Neuron (in vitro differentiated cells): ENCODE data around the gene CEP128.

ENCODE experiments used
- H2AFZ ChIP-seq: one replicate; pipeline ENCODE4 v1.6.1; 2013; ENCODE audit warnings: low read depth, mild to moderate bottlenecking, inconsistent platforms, low read length, moderate library complexity
- H3K27me3 ChIP-seq: one replicate; pipeline ENCODE4 v1.6.1; 2013; ENCODE audit warnings: low read length; ENCODE audit not compliant: insufficient read depth
- H3K36me3 ChIP-seq: one replicate; pipeline ENCODE4 v1.6.1; 2013; ENCODE audit warnings: low read length; ENCODE audit not compliant: insufficient read depth
- H3K4me1 ChIP-seq: one replicate; pipeline ENCODE4 v1.6.1; 2013; ENCODE audit warnings: low read length; ENCODE audit not compliant: insufficient read depth
- H3K4me3 ChIP-seq: 2 replicates; pipeline ENCODE4 v1.5.1; 2013; ENCODE audit warnings: mild to moderate bottlenecking, low read length, moderate library complexity
- H3K9me3 ChIP-seq: one replicate; pipeline ENCODE4 v1.6.1; 2013; ENCODE audit warnings: low read length

CEP128 gene

GRCh38 chr14:80659783-80660182 lies 281.8 kb downstream of the CEP128 start:
- Histone ChIP-seq H3K9me3 (no peaks in the 10 kb centered on the region), H3K27me3 (no peaks in the 10 kb centered on the region), H3K36me3 (no peaks in the 10 kb centered on the region), H3K4me1 (peaks cover 3% of the 10 kb centered on the region), H2AFZ (no peak overlapping the region), H3K4me3 (no peak overlapping the region)

GRCh38 chr14:80658733-80659132 lies 282.8 kb downstream of the CEP128 start:
- H2AFZ ChIP-seq = no peak overlapping the region
- peaks cover 3% of the 10 kb centered on the region for H3K4me1 ChIP-seq
- no peaks in the 10 kb centered on the region for H3K36me3 ChIP-seq
- no peaks in the 10 kb centered on the region for H3K27me3 ChIP-seq
- no peaks in the 10 kb centered on the region for H3K9me3 ChIP-seq
- no peak overlapping the region for H3K4me3 ChIP-seq

GRCh38 chr14:80658155-80658554 lies 283.4 kb downstream of the CEP128 start:
- Histone ChIP-seq H2AFZ (no peak overlapping the region), H3K36me3 (no peaks in the 10 kb centered on the region), H3K27me3 (no peaks in the 10 kb centered on the region), H3K4me1 (peaks cover 3% of the 10 kb centered on the region), H3K9me3 (no peaks in the 10 kb centered on the region), H3K4me3 (no peak overlapping the region)

GRCh38 chr14:80653956-80654355 lies 287.6 kb downstream of the CEP128 start:
- H3K27me3 ChIP-seq = no peaks in the 10 kb centered on the region
- H3K9me3 ChIP-seq = no peaks in the 10 kb centered on the region
- no peak overlapping the region for H3K4me3 ChIP-seq
- H2AFZ ChIP-seq = no peak overlapping the region
- H3K36me3 ChIP-seq = no peaks in the 10 kb centered on the region
- H3K4me1 ChIP-seq = peaks cover 3% of the 10 kb centered on the region

- Histone ChIP-seq H3K9me3 (no peaks in the 10 kb centered on the region), H3K27me3 (no peaks in the 10 kb centered on the region), H3K4me1 (no peaks in the 10 kb centered on the region), H2AFZ (no peak overlapping the region), H3K36me3 (no peaks in the 10 kb centered on the region), H3K4me3 (no peak overlapping the region)
These were observed 295.7 kb downstream of the CEP128 start for GRCh38 chr14:80645667-80646413.

- Histone ChIP-seq H3K27me3 (no peaks in the 10 kb centered on the region), H3K4me3 (no peak overlapping the region), H3K9me3 (no peaks in the 10 kb centered on the region), H3K4me1 (no peaks in the 10 kb centered on the region), H3K36me3 (no peaks in the 10 kb centered on the region), H2AFZ (no peak overlapping the region)
These were observed 296.7 kb downstream of the CEP128 start for GRCh38 chr14:80644826-80645225.

GRCh38 chr14:80638620-80639515 lies 302.7 kb downstream of the CEP128 start:
- Histone ChIP-seq H3K36me3 (no peaks in the 10 kb centered on the region), H3K9me3 (no peaks in the 10 kb centered on the region), H3K4me1 (no peaks in the 10 kb centered on the region), H2AFZ (no peak overlapping the region), H3K27me3 (no peaks in the 10 kb centered on the region), H3K4me3 (no peak overlapping the region)

GRCh38 chr14:80637756-80638619 lies 303.6 kb downstream of the CEP128 start:
- H3K27me3 ChIP-seq = no peaks in the 10 kb centered on the region
- no peaks in the 10 kb centered on the region for H3K36me3 ChIP-seq
- H2AFZ ChIP-seq = no peak overlapping the region
- H3K4me1 ChIP-seq = no peaks in the 10 kb centered on the region
- no peaks in the 10 kb centered on the region for H3K9me3 ChIP-seq
- no peak overlapping the region for H3K4me3 ChIP-seq

- H3K27me3 ChIP-seq = no peaks in the 10 kb centered on the region
- no peaks in the 10 kb centered on the region for H3K36me3 ChIP-seq
- no peak overlapping the region for H2AFZ ChIP-seq
These were observed 305.5 kb downstream of the CEP128 start for GRCh38 chr14:80636071-80636470.

GRCh38 chr14:80634106-80634758 lies 307.3 kb downstream of the CEP128 start:
- Histone ChIP-seq H2AFZ (no peak overlapping the region), H3K4me3 (no peak overlapping the region)

More at GRCh38 chr14:80636071-80636470, 305.5 kb downstream of the CEP128 start:
- H3K4me3 ChIP-seq = no peak overlapping the region
- no peaks in the 10 kb centered on the region for H3K9me3 ChIP-seq
- H3K4me1 ChIP-seq = no peaks in the 10 kb centered on the region

GRCh38 chr14:80629606-80630005 lies 311.9 kb downstream of the CEP128 start:
- Histone ChIP-seq H3K9me3 (no peaks in the 10 kb centered on the region), H3K4me1 (no peaks in the 10 kb centered on the region), H3K36me3 (no peaks in the 10 kb centered on the region), H3K4me3 (no peak overlapping the region), H2AFZ (no peak overlapping the region), H3K27me3 (no peaks in the 10 kb centered on the region)

More at GRCh38 chr14:80634106-80634758, 307.3 kb downstream of the CEP128 start:
- Histone ChIP-seq H3K36me3 (no peaks in the 10 kb centered on the region), H3K27me3 (no peaks in the 10 kb centered on the region), H3K4me1 (no peaks in the 10 kb centered on the region), H3K9me3 (no peaks in the 10 kb centered on the region)

- H3K36me3 ChIP-seq = no peaks in the 10 kb centered on the region
- H3K27me3 ChIP-seq = no peaks in the 10 kb centered on the region
These were observed 313.0 kb downstream of the CEP128 start for GRCh38 chr14:80628547-80628946.

More at GRCh38 chr14:80628547-80628946, 313.0 kb downstream of the CEP128 start:
- no peak overlapping the region for H2AFZ ChIP-seq
- H3K4me1 ChIP-seq = no peaks in the 10 kb centered on the region
- H3K9me3 ChIP-seq = no peaks in the 10 kb centered on the region
- H3K4me3 ChIP-seq = no peak overlapping the region
